GM19025 (cell line): ENCODE data around the gene WDR20.
"Not testable (repeated sequence)": the region's sequence is repeated elsewhere in the genome, so short reads cannot be mapped to it uniquely, and the experiment has no call there.

Experiments used
- ATAC-seq: cut with Tn5 transposase; IDR thresholded peaks from one replicate; pipeline ENCODE4 v1.9.1; 2021; ENCODE audit warnings: mild to moderate bottlenecking, low read depth, moderate library complexity; ENCODE audit not compliant: unreplicated experiment

The WDR20 gene

DNA sequence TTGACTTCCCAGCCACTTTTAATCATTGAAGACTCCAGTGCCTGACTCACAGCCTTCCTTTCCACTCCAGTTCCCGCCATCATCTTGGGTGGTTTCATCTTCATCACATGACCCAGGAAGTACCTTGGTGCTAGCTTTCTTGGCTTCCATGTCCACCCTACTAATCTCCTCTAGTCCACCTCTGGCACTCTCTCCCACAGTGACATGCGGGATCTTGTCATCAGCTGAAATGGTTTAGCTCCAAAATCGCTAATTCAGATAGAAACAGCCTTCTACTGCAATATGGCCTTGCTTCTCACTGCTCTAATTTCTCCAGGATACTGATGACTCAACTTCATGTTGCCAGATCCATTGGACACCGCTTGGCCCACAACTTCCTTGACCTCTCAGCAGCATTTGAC lies 24.5 kb downstream of the WDR20 start:
- ATAC-seq = no peak

DNA sequence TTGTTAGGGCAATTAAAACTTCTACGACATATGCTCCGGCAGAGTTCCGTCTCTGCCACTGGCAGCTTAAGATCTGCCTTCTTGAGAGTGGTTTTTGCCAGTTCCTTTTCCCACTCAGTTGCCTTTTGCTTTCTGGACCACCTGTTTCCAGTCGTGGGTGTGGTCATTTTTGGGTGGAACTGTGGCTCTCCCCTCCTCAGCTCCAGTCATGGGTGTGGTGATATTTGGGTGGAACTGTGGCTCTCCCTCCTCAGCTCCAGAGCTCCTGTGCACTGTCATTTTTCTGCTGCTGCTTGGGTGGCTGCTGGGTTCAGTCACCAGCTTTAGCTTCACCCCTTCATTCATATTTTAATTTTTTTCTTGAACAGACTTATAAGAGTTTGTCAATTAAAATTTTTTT lies 25.3 kb downstream of the WDR20 start:
- no peak for ATAC-seq

DNA sequence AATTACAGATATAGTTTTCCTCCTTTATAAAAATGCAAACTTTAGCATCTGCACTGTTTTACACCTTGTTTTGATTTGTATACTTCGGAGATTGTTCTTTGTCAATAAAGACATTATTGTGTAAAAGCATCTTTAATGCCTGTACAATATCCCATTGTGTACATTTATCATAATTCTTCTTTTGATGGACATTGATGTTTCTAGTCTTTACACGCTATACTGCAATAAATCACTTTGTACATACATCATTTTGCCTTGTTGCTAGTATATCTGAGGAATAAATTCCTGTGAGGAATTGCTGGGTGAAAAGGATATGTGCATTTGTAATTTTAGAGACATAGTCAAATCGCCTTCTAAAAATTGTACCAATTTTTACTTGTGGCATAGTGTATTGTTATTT lies 30.4 kb downstream of the WDR20 start:
- no peak for ATAC-seq

DNA sequence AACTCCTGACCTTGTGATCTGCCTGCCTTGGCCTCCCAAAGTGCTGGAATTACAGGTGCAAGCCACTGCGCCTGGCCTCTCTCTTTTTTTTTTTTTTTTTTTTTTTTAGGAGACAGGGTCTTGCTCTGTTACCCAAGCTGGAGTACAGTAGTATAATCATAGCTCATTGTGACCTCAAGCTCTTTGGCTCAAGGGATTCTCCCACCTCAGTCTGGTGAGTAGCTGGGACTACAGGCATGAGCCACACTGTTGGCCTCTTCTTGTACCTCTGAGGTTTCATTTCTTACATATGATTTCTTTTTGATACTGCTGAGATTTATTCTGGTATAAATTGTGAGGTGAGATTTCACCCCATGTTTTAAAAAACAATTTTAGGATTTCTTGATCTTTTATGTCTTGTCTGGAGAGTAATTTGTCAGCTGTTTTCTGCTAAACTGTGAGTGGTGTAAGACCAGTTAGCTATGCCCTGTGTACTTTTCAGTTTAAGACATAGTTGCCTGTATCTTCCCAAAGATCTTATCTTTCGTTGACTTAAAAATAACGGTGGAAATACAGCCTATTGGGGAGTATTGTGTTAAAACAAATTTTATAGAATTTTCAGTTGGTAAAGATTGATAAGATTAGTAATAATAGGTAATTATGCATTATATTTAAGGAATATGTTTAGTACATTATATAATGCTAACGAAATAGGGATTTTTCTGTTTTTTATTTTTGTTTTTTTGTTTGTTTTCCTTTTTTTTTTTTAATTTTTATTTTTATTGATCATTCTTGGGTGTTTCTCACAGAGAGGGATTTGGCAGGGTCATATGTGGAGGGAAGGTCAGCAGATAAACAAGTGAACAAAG lies 31.7 kb downstream of the WDR20 start:
- ATAC-seq = no peak

DNA sequence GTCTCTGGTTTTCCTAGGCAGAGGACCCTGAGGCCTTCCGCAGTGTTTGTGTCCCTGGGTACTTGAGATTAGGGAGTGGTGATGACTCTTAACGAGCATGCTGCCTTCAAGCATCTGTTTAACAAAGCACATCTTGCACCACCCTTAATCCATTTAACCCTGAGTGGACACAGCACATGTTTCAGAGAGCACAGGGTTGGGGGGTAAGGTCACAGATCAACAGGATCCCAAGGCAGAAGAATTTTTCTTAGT lies 32.2 kb downstream of the WDR20 start:
- ATAC-seq = not testable (repeated sequence)

DNA sequence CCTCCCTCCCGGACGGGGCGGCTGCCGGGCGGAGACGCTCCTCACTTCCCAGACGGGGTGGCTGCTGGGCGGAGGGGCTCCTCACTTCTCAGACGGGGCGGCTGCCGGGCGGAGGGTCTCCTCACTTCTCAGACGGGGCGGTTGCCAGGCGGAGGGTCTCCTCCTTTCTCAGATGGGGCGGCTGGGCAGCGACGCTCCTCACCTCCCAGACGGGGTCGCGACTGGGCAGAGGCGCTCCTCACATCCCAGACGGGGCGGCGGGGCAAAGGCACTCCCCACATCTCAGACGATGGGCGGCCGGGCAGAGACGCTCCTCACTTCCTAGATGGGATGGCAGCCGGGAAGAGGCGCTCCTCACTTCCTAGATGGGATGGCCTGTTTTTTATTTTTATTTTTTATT lies 33.0 kb downstream of the WDR20 start:
- not testable (repeated sequence) for ATAC-seq

DNA sequence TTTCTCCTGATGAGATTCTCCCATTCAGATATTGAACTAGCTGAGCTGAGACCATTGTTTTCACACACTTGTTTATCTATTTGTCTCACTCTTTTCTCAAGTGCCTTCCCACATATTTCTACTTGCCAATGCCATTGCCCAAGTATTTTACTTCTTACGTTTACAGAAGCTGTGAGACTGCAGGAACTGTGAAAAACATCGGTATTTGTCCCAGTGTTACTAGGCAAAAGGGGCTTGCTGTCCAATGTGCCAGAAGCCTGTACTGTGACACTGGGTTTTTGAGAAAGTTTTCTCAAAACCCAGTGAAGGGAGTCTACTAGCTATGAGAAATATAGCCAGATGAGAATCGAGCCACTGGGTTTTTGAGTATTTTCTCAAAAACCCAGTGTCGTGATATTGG lies 37.5 kb downstream of the WDR20 start:
- no peak for ATAC-seq

DNA sequence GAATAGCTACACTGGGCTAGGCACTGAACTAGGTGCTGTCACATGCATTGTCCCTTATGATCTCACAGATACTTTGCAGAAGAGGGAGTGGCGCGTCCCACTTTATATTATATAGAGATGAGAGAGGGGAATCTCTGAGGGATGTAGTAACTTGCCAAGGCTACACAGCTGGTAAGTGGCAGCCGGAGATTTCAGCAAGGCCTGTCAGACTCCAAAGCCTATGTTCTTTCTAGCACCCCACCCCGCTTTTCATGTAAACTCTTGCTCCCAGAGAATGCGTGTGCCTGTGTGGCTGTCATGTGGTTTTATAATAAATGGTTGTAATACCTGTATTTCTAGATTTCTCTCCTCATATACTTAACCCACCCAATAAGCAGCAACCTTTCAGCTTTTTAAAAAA lies 39.1 kb downstream of the WDR20 start:
- ATAC-seq = no peak

DNA sequence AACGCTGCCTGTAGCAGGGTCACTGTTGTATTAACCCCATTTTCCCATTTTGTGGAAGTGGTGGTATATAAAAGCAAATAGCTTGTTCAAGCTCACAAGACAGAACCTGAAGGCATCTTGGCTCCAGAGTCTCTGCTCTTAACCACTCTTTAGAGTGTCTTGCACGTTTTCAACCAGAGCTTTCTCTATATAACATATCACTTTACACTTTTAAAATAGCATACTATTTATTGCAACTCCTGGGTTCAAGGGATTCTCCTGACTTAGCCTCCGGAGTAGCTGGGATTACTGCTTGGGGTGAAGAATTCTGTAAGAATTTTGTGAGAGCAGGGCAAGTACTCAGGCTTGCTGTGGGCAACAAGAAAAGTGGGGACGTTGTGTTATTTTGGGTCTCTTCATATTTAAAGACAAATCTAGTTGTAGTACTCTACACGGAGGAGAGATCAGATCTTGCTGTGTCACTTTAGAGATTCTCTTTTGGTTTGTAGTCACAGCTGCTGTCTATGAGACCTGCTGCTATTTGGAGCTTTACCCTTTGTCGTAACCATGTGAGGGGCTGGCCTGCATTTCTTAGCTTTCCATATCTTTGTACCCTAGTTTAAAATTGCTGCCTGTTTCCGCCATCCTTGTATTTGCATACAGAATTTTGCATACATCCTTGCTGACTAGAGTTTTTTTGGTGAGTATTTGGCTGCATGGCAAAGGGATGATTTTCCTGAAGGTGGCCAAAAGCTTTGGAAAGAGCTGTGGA lies 40.7 kb downstream of the WDR20 start:
- ATAC-seq = no peak

DNA sequence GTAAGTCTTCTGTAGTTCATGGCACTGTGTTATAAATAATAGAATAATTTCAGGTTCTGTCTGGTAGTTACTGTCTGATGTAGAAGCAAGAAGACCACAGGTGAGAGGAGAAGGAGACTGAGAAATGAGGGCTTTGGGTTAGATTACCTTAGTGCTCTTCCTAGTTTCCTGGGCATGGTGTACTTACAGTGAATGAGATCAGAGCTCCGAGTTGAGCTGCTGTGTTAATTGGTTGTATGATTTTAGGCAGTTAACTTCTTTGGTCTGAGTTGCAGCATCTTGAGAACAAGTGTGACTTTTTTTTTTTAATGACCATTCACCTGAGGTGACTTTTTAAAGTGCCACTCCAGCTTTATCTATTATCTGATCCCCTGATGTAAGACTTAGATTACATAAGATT lies 41.5 kb downstream of the WDR20 start:
- no peak for ATAC-seq

DNA sequence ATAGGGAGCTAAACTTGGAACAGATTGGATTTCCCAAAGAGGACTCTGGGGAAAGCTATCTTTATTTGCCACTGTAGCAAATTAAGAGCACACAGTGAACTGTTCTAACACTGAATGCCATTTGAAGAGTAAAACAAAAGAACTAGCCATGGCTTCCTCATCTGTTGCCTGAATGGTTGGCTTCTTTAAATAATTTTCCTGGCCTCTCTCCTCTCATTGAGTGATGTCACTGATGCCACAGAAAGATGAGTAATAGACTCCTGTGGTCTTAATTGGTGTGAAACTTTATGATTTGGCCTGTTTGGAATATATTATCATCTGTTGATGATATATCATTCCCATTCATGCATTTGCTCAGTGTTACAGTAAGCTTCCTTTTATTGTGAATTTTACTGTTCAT lies 42.5 kb downstream of the WDR20 start:
- ATAC-seq = no peak

DNA sequence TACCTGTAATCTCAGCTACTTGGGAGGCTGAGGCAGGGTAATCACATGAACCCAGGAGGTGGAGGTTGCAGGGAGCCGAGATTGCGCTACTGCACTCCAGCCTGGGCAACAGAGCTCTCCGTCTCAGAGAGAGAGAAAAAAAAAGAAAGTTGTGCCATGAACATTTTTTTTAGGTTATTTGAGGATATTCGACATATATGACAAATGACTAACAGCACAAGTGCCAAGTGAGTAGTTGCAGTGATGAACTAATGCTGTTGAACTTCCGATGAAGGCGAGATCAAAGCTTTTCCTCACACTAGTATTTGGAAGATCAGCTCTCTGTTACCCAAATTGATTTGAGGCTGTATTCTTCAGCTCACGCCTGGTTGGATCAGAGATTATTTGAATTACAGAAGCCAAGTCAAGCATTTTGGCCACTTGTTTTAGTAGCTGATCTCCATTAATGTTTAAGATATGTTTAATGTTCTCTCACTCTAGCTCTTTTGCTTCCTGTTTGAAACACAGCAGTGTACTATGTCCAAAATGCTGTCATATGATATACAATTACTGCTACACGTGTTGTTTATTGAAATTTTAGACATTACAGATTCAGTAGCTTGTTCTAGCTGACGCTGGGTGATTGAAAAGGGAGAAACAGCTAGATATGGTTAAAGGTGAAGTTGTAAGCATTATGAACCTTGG lies 43.4 kb downstream of the WDR20 start:
- no peak for ATAC-seq

DNA sequence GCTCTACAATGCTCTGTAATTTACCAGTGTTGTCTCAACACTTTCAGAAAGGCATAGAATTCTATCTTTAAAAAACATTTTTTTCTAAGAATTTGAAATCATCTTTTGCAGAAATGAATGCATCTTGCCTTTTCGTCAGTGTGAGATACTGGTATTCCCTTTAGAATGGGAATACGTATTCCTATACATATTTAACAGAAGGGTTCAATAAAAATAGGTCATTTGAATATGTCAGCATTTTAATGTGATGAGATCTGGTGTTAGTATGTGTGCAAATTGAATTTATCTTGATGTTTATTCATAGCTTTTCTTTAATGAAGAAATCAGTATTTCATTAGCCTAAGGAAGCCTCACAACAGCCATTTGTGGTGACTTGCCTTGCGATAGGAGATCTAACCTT lies 44.2 kb downstream of the WDR20 start:
- ATAC-seq = no peak

DNA sequence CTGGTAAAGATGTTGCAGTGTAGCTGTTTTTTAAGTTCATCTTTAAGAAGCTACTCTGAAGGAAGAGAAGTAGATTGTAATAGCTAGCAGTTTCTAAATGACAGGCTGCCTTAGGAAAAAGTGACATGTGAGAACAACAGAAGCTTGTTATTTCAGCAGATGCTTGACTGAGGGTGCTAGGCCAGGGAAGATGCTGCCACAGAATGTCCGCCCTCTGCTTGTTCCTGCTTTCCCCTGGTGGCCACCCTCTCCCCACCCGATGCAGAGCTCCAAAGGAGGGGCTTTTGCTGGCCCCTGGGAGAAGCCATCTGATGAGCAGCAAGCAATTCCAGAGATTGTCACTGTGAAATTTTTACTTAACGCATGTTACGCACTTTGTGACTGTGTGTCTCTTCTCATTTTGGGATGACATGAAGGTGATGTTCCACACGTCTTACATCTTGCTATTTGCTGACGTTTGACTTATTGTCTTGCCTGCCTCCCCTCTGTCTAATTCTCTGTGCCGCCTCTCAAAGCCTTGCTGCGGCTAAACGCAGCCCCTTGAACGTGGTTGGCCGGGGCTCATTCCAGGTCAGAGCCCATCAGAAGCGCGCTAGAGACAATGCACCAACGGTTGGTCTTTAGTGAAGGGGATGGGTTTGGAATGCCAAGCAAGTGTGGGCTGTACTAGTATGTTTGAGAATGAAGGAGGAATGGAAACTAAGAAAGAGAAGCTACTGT lies 44.8 kb downstream of the WDR20 start:
- ATAC-seq = no peak

DNA sequence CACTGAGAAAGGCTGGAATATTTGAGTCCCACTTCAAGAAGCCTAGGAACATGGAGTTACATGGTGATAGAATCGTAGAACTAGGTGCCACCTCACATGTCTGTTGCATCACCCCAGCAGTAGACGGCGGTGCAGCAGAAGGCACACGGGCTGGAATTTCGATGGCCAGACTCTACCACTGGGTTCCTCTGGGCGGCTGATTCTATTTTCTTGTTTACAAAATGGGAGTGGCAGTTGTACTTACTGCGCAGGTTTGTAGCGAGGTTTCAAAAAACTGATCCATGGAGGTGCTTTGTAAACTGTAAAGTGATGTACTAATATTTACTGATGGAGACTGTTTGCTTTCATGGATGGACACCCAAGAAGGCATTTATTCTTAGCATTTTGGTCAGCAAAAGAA lies 45.7 kb downstream of the WDR20 start:
- no peak for ATAC-seq

DNA sequence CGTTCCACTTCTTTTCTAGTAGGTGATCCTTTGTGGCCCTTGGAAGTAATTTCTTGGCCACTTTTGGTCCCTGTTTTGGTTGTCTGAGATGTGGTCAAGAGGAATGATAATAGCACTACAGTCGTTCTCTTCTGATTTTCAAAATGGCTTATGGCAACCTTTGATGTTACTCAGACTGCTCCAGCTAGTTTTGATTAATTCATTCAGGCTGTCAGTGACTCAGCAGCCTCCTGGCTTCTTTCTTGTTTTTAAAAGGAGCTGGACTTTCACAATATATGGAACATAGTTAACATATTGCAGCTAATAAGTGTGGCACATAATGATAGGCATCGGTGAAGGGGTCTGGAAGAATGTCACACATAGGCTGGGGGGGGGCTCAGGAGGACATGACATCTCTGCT lies 47.3 kb downstream of the WDR20 start:
- no peak for ATAC-seq

DNA sequence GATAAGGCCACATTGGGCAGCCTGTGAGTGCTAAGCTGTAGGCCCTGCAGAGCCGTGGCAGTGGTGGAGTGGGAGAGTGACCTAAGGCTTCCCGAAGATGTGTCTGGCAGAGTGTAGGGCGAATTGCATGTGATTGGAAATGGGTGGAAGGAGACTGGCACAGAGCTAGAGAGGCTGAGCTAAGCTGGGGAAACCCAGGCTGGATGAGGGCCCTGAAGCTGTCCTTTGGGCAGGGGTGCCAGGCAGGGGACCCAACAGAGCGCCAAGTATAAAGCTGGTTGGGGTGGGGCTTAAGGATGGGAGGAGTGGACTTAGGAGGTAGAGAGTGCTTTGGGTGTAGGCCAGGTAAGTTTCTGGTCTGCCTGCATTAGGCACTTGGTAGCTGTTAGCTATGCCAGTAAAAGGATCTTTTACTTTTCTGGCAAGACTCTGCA lies 47.9 kb downstream of the WDR20 start:
- ATAC-seq = no peak

DNA sequence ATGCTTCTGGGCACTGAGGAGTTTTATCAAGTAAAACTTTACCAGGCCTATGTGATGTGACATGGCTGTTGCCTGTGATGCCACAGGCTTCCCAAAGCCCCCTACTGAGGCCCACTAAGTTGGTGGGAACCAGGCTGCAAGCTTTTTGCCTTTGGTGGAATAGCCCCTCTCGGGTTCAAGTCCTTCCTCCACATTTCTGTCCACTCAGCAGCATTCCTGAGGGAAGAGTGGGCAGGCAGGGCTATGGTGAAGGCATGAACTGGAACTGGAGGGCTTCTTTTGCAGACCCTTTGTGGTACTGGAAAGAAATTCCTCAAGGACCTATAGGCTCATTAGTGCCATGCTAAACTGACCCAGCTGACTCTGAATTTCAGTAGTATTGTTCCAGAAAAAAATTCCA lies 48.5 kb downstream of the WDR20 start:
- ATAC-seq = no peak

DNA sequence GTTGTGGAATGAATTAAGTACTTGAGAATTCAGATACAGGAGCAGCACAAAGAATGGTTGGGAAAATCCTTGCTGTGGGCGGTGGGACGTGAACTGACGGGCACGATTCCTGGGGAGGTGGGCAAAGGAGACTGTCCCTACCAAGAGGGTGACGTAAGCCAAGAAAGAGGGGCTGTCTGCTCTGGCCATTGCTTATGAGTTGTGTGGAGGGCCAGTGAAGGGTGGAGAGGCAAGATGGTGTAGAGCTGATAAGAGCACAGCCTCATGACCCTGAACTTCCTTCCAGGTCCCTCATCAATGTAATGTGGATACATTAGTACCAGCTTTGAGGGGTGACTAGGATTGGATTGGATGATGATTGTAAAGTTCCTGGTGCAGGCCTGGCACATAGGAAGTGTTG lies 50.2 kb downstream of the WDR20 start:
- ATAC-seq = no peak

DNA sequence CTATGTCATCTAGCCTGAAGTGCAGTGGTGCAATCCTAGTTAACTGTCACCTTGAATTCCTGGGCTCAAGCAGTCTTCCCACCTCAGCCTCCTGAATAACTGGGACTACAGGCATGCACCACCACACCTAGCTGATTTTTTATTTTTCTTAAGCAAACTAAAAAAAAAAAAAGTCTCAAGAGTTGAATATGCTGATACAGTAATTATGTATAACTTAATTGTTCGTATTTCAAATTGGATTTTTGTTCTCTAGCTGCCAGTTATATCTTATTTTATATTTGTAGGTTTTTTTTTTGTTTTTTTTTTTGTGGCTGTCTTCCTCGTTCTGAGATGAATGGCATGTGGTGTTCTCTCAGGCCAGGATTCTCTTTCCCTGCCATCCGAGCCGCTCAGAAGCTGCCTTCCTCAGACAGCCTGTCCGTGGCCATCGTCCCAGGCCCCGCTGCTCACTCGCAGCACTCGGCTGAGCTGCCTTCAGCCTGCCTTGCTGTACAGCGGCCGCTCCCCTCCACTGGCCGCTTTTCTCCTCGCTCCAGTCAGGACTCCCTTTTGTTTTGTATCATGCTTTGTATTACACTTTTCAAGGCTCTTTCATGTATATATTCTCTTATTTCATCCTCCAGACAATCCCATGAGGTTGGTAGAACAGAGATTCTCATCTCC lies 53.3 kb downstream of the WDR20 start:
- no peak for ATAC-seq

DNA sequence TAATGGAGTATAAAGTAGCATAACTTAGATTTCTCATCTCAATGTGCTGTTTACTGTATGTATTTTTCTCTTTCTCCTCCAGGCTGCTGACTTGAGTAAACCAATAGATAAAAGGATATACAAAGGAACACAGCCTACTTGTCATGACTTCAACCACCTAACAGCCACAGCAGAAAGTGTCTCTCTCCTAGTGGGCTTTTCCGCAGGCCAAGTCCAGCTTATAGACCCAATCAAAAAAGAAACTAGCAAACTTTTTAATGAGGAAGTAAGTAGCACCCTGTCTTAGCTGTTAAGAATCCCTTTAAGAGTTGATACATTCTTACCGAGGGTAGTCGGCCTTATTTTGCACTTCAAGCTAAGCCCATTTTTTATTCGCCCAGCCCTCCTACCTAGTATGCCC lies 55.2 kb downstream of the WDR20 start:
- ATAC-seq = no peak
